Esophagus muscularis mucosa (tissue), 4 donors: ENCODE data around the gene GORASP2. TPM values are rescaled to one million over a fixed set of nuclear protein-coding genes. Genes with fewer than 3 reads are reported as not detected.
"Not testable (repeated sequence)": the region's sequence is repeated elsewhere in the genome, so short reads cannot be mapped to it uniquely, and the experiment has no call there.

Source experiments
- DNase-seq: peaks from one replicate; pipeline ENCODE4 v3.0.0-alpha.2; 2017; ENCODE audit errors: extremely low spot score
- H3K27ac ChIP-seq, 4 donors: fragments of 200-600 bp; sonication (generic); replicated peaks in 1 of 4; 1 replicate in 3 of 4; 2 replicates in 1 of 4; pipeline ENCODE4 v1.5.1; 2016 to 2019; ENCODE audit warnings: mild to moderate bottlenecking in 1 of 4
- H3K27me3 ChIP-seq, 4 donors: fragments of 200-600 bp; sonication (generic); one replicate each; pipeline versions ENCODE4 v1.5.1 to v1.6.0; 2016 to 2019
- H3K36me3 ChIP-seq, 4 donors: fragments of 200-600 bp; sonication (generic); one replicate each; pipeline ENCODE4 v1.5.1; 2016 to 2019
- H3K4me1 ChIP-seq, 4 donors: fragments of 200-600 bp; sonication (generic); one replicate each; pipeline ENCODE4 v1.5.1; 2016 to 2019
- H3K4me3 ChIP-seq, 4 donors: fragments of 200-600 bp; sonication (generic); 1 replicate in 2 of 4; 2 replicates in 2 of 4; pipeline ENCODE4 v1.5.1; 2016 to 2019; ENCODE audit warnings: mild to moderate bottlenecking in 4 of 4, moderate library complexity in 1 of 4
- H3K9me3 ChIP-seq, 4 donors: fragments of 200-600 bp; sonication (generic); 1 replicate in 3 of 4; 2 replicates in 1 of 4; pipeline ENCODE4 v1.5.1; 2016 to 2019
- CTCF ChIP-seq, 3 experiments: fragments of 200-600 bp in 2 of 3; fragments of 450-650 bp in 1 of 3; sonication (generic) in 2 of 3; IDR thresholded peaks; one replicate each; pipeline ENCODE4 v1.5.1; 2017 to 2019; ENCODE audit warnings: antibody characterized with exemption in 3 of 3, mild to moderate bottlenecking in 2 of 3, moderate library complexity in 1 of 3
- EP300 ChIP-seq: sonication (generic); formaldehyde crosslinking; IDR thresholded peaks from one replicate; pipeline ENCODE4 v1.6.1; 2017; ENCODE audit warnings: antibody characterized with exemption
- POLR2A ChIP-seq: fragments of 450-650 bp; IDR thresholded peaks from one replicate; pipeline ENCODE4 v1.6.1; 2017; ENCODE audit warnings: antibody characterized with exemption, moderate library complexity, mild to moderate bottlenecking, low read depth
- POLR2AphosphoS5 ChIP-seq, 2 donors: sonication (generic); formaldehyde crosslinking; IDR thresholded peaks; one replicate each; pipeline ENCODE4 v1.6.1; 2017; ENCODE audit warnings: antibody characterized with exemption in 2 of 2
- WGBS: methylation state at CpG from one replicate; pipeline ENCODE4 v1.1.5; 2018; 5-methylcytosine and 5-hydroxymethylcytosine counted together
- intact Hi-C: fragments of 100-400 bp; cut with DNase I; formaldehyde crosslinking; loops from one replicate; pipeline ENCODE4 v1.15.1; 2023
- total RNA-seq, 4 donors: library from RNA; depleted of rRNA; stranded (reverse); fragments of >200 nt; gene quantifications; one replicate each; pipeline versions ENCODE4 v1.1.0 to v1.2.1, GENCODE V29; 2016

GORASP2 gene
- total RNA-seq, 4 donors from 2014 or later: 32.6 to 54.0 (median 42.1) TPM

GRCh38 chr2:170911314-170911889, 17.7 kb upstream of the GORASP2 start:
- DNase-seq: no peak
- intact Hi-C loops: no loop called here
- no peak for TF ChIP-seq CTCF (IDR thresholded peaks at IDR 0.05)
- no peak for TF ChIP-seq POLR2AphosphoS5 (IDR thresholded peaks at IDR 0.05)
- TF ChIP-seq POLR2A: no peak
- no peak for TF ChIP-seq EP300
- Histone ChIP-seq H3K4me3 (no peak overlapping the region), H3K36me3 (no peaks in the 10 kb centered on the region), H3K27ac (no peak overlapping the region), H3K27me3 (no peaks in the 10 kb centered on the region), H3K9me3 (peaks cover 0 to 55% (median 35%) of the 10 kb centered on the region in 4 donors), H3K4me1 (no peaks in the 10 kb centered on the region)
- 88% methylated on average over 5 of the region's 5 CpGs for WGBS

GRCh38 chr2:170914994-170915666, 13.9 kb upstream of the GORASP2 start:
- intact Hi-C loops: not testable (repeated sequence)
- H3K9me3 ChIP-seq: peaks cover 0 to 49% (median 36%) of the 10 kb centered on the region in 4 donors

GRCh38 chr2:170917219-170917913, 11.7 kb upstream of the GORASP2 start:
- no peaks in the 10 kb centered on the region for H3K27me3 ChIP-seq
- no peak overlapping the region for H3K4me3 ChIP-seq
- WGBS: 96% methylated on average over 11 of the region's 11 CpGs
- H3K27ac ChIP-seq: no peak overlapping the region
- no peak for DNase-seq
- TF ChIP-seq POLR2A (no peak), POLR2AphosphoS5 (IDR thresholded peaks at IDR 0.05) (no peak), CTCF (IDR thresholded peaks at IDR 0.05) (no peak), EP300 (no peak)
- no peaks in the 10 kb centered on the region for H3K4me1 ChIP-seq
- intact Hi-C loops: no loop called here
- peaks cover 0 to 26% (median 15%) of the 10 kb centered on the region in 4 donors for H3K9me3 ChIP-seq
- no peaks in the 10 kb centered on the region for H3K36me3 ChIP-seq

More at GRCh38 chr2:170914994-170915666, 13.9 kb upstream of the GORASP2 start:
- H3K36me3 ChIP-seq, H3K27ac ChIP-seq, DNase-seq, H3K4me3 ChIP-seq, H3K4me1 ChIP-seq, H3K27me3 ChIP-seq: not testable (repeated sequence)
- 93% methylated on average over 12 of the region's 17 CpGs for WGBS

- intact Hi-C loops: no loop called here
- Histone ChIP-seq H3K27me3 (no peaks in the 10 kb centered on the region), H3K4me1 (no peaks in the 10 kb centered on the region), H3K36me3 (no peaks in the 10 kb centered on the region), H3K9me3 (peaks cover 0 to 20% (median 12%) of the 10 kb centered on the region in 4 donors), H3K4me3 (no peak overlapping the region), H3K27ac (no peak overlapping the region)
- 87% methylated on average over 5 of the region's 5 CpGs for WGBS
- no peak for DNase-seq
- TF ChIP-seq POLR2A: no peak
Observed at GRCh38 chr2:170917957-170918356, 11.1 kb upstream of the GORASP2 start.

GRCh38 chr2:170921873-170922272, 7.2 kb upstream of the GORASP2 start:
- DNase-seq, intact Hi-C loops, H3K27ac ChIP-seq, H3K36me3 ChIP-seq, H3K4me1 ChIP-seq, H3K27me3 ChIP-seq, H3K4me3 ChIP-seq: not testable (repeated sequence)
- 95% methylated on average over 2 of the region's 2 CpGs for WGBS
- H3K9me3 ChIP-seq: peaks cover 0 to 11% (median 8%) of the 10 kb centered on the region in 4 donors
